ENCODE results near the gene USP25.

- no peak for TF ChIP-seq POLR2A (IDR thresholded peaks at IDR 0.05)
- TF ChIP-seq CTCF (IDR thresholded peaks at IDR 0.05 in 8 of 11, conservative IDR thresholded peaks at IDR 0.05 in 3 of 11), result no peak
- TF ChIP-seq POLR2AphosphoS5 (IDR thresholded peaks at IDR 0.05), result no peak
Measured at GRCh38 chr21:15804247-15805005, 74.6 kb downstream of the USP25 start.
